GM10266 (cell line): ENCODE results near the gene TAAR5.
"Not testable (repeated sequence)": the region's sequence is repeated elsewhere in the genome, so short reads cannot be mapped to it uniquely, and the experiment has no call there.

Experiments used
- DNase-seq: peaks from one replicate; pipeline ENCODE4 v3.0.0; 2012; ENCODE audit errors: extremely low spot score
- TF ChIP-seq, protein P1 (sequence below): IDR thresholded peaks from 2 replicates; pipeline ENCODE4 v1.5.1; 2012; ENCODE audit warnings: mild to moderate bottlenecking, low read depth; ENCODE audit not compliant: control insufficient read depth, insufficient read depth; ENCODE audit errors: missing control alignments

TAAR5 gene, protein sequence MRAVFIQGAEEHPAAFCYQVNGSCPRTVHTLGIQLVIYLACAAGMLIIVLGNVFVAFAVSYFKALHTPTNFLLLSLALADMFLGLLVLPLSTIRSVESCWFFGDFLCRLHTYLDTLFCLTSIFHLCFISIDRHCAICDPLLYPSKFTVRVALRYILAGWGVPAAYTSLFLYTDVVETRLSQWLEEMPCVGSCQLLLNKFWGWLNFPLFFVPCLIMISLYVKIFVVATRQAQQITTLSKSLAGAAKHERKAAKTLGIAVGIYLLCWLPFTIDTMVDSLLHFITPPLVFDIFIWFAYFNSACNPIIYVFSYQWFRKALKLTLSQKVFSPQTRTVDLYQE

DNA sequence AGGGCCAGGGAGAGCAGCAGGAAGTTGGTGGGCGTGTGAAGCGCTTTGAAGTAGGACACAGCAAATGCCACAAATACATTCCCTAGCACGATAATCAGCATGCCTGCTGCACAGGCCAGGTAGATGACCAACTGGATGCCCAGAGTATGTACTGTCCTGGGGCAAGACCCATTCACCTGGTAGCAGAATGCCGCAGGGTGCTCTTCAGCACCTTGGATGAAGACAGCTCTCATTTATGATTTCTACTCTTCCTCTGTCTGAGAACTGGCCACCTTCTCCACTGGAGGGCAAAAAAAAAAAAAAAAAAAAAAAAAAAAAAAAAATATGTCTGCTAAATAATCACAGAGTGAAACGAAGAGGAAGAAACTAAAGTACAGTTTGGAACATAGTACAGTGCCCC is at the start of gene TAAR5:
TSS of gene TAAR5 (minus strand) at position 288 of the 400 bp plus-strand sequence. CDS start at position 233, 55 bp downstream.
- TF ChIP-seq, protein P1, sequence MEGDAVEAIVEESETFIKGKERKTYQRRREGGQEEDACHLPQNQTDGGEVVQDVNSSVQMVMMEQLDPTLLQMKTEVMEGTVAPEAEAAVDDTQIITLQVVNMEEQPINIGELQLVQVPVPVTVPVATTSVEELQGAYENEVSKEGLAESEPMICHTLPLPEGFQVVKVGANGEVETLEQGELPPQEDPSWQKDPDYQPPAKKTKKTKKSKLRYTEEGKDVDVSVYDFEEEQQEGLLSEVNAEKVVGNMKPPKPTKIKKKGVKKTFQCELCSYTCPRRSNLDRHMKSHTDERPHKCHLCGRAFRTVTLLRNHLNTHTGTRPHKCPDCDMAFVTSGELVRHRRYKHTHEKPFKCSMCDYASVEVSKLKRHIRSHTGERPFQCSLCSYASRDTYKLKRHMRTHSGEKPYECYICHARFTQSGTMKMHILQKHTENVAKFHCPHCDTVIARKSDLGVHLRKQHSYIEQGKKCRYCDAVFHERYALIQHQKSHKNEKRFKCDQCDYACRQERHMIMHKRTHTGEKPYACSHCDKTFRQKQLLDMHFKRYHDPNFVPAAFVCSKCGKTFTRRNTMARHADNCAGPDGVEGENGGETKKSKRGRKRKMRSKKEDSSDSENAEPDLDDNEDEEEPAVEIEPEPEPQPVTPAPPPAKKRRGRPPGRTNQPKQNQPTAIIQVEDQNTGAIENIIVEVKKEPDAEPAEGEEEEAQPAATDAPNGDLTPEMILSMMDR = no peak
- DNase-seq = no peak

DNA sequence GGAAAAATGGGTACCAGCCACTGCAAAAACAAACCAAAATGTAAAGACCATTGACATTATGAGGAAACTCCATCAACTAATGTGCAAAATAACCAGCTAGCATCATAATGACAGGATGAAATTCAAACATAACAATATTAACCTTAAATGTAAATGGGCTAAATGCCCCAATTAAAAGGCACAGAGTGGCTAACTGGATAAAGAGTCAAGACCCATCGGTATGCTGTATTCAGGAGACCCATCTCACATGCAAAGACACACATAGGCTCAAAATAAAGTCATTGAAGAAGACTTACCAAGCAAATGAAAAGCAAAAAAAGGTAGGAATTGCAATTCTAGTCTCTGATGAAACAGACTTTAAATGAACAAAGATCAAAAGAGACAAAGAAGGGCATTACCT is 47.6 kb upstream of the TAAR5 start:
- not testable (repeated sequence) for DNase-seq

DNA sequence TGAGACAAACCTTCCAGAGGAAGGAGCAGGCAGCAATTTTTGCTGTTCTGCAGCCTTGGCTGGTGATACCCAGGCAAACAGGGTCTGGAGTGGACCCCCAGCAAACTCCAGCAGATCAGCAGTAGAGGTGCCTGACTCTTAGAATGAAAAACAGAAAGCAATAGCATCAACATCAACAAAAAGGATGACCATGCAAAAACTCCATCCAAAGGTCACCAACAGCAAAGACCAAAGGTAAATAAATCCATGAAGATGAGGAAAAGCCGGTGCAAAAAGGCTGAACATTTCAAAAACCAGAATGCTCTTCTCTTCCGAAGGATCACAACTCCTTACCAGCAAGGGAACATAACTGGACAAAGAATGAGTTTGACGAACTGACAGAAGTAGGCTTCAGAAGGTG is 46.4 kb upstream of the TAAR5 start:
- DNase-seq = not testable (repeated sequence)

DNA sequence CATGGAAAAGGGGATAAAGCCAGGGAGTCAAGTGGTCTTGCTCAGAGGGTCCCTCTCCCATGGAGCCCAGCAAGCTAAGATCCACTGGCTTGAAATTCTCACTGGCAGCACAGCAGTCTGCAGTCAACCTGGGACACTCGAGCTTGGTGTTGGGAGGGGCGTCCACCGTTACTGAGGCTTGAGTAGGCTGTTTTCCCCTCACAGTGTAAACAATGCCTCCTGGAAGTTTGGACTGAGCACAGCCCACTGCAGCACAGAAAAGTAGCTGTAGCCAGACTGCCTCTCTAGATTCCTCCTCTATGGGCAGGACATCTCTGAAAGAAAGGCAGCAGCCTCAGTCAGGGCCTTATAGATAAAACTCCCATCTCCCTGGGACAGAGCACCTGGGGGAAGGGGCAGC is 45.7 kb upstream of the TAAR5 start:
- not testable (repeated sequence) for DNase-seq

DNA sequence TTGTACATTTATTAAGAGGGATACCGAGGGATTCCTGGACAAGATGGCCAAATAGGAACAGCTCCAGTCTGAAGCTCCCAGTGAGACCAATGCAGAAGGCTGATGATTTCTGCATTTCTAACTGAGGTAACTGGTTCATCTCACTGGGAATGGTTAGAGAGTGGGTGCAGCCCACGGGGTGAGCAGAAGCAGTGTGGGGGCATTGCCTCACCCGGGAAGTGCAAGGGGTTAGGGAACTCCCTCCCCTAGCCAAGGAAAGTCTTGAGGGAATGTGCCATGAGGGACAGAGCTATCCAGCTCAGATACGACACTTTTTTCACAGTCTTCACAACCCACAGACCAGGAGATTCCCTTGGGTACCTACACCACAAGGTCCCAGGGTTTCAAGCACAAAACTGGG is 45.3 kb upstream of the TAAR5 start:
- no peak for DNase-seq
- TF ChIP-seq, protein P1 = no peak

DNA sequence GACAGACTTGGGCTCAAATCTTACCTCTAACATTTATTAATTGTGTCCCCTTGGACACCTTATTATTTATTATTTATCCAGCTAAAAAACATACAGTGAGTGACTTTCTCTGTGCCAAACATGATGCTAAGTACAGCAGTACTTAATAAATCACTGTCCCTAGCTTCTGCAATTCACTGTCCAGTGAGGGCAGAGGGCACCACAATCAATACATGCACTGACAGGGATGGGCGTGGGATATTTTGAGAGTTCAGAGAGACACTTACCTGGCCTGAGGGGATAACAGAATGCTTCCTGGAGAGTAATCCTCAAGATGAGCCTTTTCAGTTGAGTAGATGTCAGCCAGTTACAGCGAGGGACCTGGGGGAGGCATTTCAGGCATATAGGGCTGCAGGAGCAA is 43.8 kb upstream of the TAAR5 start:
- TF ChIP-seq, protein P1 = no peak
- no peak for DNase-seq

DNA sequence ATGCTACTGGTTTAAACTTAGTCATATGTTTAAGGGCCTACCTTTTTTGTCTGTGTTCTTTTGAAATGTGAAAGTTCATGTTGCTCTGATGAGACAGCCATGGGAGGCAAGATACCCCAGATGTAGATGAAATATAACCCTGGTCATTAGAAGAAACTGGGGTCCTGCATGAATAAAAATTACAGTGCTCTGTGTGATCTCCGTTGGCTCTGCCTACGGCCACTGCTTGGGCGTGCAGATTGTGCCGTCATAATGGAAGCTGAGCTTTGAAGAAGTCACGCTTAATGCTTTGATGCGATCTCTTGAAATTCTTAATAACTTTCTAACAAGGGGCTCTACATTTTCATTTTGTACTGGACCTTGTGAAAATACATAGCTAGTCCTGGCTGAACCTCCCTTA is 34.6 kb upstream of the TAAR5 start, which contains the start of gene TAAR2:
TSS of gene TAAR2 (minus strand) at position 101 of the 400 bp plus-strand sequence. CDS start at position 101, 0 bp downstream.
- DNase-seq = no peak
- TF ChIP-seq, protein P1 = no peak

DNA sequence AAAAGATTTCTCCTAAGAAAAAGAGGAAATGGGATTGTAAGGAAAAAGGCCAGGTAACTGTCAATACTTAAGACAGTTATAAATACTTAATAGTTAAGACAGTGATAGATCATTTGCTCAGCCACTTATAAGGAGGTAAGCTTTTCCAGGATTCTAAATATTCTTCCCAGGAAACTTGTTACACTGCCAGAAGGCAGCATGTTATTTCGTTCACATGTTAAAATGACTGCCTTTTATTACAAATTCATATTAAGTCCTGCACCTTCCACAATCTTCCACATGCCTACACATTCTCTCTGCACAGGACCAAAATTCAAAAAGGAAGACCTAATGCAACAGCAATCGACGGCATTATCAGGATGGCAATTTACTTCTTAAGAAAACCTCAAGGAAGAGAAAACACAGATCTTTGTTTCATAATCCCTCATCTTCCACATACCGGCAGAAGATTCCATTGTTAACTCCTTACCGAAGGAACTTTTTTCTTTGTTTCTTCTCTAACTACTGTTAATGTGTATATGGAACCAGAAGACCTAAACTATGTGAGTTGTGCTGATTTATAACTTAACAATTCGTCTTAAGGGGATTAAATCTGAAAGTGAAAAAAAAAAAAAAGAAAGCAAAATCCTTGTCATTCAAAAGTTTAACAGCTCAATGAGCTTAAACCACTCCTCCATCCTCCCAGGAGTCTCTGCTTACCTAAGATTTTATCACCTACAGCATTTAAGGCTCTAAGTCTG is 33.7 kb upstream of the TAAR5 start:
- TF ChIP-seq, protein P1 = no peak

More for the DNA sequence above, 33.7 kb upstream of the TAAR5 start:
- no peak for DNase-seq
